MM.1S (cell line): ENCODE measurements around the gene F2RL3.

Source experiments
- DNase-seq: peaks from one replicate; pipeline ENCODE4 v3.0.0-alpha.2; 2015
- H2AFZ ChIP-seq: fragments of 300-600 bp; sonication (generic); 2 replicates; pipeline ENCODE4 v1.6.0; 2016; ENCODE audit warnings: antibody characterized with exemption, low read length
- H3F3A ChIP-seq: fragments of 300-600 bp; sonication (generic); 2 replicates; pipeline ENCODE4 v1.6.1; 2016; ENCODE audit warnings: mild to moderate bottlenecking, antibody characterized with exemption, low read length, moderate library complexity, mixed read lengths; ENCODE audit not compliant: insufficient read depth
- H3K27ac ChIP-seq: fragments of 300-600 bp; sonication (generic); 2 replicates; pipeline ENCODE4 v1.5.1; 2016; ENCODE audit warnings: mild to moderate bottlenecking, low read length
- H3K27me3 ChIP-seq: fragments of 300-600 bp; sonication (generic); replicated peaks from 2 replicates; pipeline ENCODE4 v1.6.0; 2016; ENCODE audit warnings: low read length; ENCODE audit not compliant: insufficient read depth
- H3K36me3 ChIP-seq: fragments of 300-600 bp; sonication (generic); replicated peaks from 2 replicates; pipeline ENCODE4 v1.6.1; 2016; ENCODE audit warnings: mild to moderate bottlenecking, low read length, mixed read lengths; ENCODE audit not compliant: insufficient read depth
- H3K4me1 ChIP-seq: fragments of 300-600 bp; sonication (generic); 2 replicates; pipeline ENCODE4 v1.6.1; 2016; ENCODE audit warnings: low read length, mixed read lengths
- H3K4me2 ChIP-seq: fragments of 300-600 bp; sonication (generic); 2 replicates; pipeline ENCODE4 v1.6.0; 2016; ENCODE audit warnings: low read depth, low read length
- H3K4me3 ChIP-seq: fragments of 300-600 bp; sonication (generic); 2 replicates; pipeline ENCODE4 v1.5.1; 2016; ENCODE audit warnings: low read length, mixed read lengths
- H3K79me2 ChIP-seq: fragments of 300-600 bp; sonication (generic); 2 replicates; pipeline ENCODE4 v1.6.1; 2016; ENCODE audit warnings: mixed run types, low read length, mixed read lengths
- H3K9ac ChIP-seq: fragments of 300-600 bp; sonication (generic); 2 replicates; pipeline ENCODE4 v1.6.1; 2016; ENCODE audit warnings: low read length, mixed read lengths
- H3K9me2 ChIP-seq: fragments of 300-600 bp; sonication (generic); replicated peaks from 2 replicates; pipeline ENCODE4 v1.6.1; 2016; ENCODE audit warnings: mild to moderate bottlenecking, low read length, mixed read lengths; ENCODE audit not compliant: insufficient read depth
- H3K9me3 ChIP-seq: fragments of 300-600 bp; sonication (generic); replicated peaks from 2 replicates; pipeline ENCODE4 v1.6.1; 2016; ENCODE audit warnings: mild to moderate bottlenecking, low read length, mixed read lengths; ENCODE audit not compliant: insufficient read depth
- H4K20me1 ChIP-seq: fragments of 300-600 bp; sonication (generic); 2 replicates; pipeline ENCODE4 v1.6.1; 2016; ENCODE audit warnings: mild to moderate bottlenecking, low read length, moderate library complexity, mixed read lengths; ENCODE audit not compliant: insufficient read depth
- CTCF ChIP-seq: fragments of 300-600 bp; sonication (generic); IDR thresholded peaks from 2 replicates; pipeline ENCODE4 v1.5.1; 2016; ENCODE audit warnings: antibody characterized with exemption, low read length, mixed read lengths
- EZH2 ChIP-seq: fragments of 300-600 bp; sonication (generic); optimal IDR thresholded peaks from 2 replicates; pipeline ENCODE3; 2017; ENCODE audit warnings: low read depth, mild to moderate bottlenecking, antibody characterized with exemption, low read length, mixed read lengths
- EZH2phosphoT487 ChIP-seq: fragments of 300-600 bp; sonication (generic); IDR thresholded peaks from 2 replicates; pipeline ENCODE4 v1.6.1; 2018; ENCODE audit warnings: antibody characterized with exemption, low read length

F2RL3 gene

GRCh38 chr19:16859626-16860025 lies 29.2 kb upstream of the F2RL3 start:
- H3K36me3 ChIP-seq, result no peaks in the 10 kb centered on the region
- no peaks in the 10 kb centered on the region for H3K27me3 ChIP-seq
- H3K4me3 ChIP-seq, result no peak overlapping the region
- DNase-seq, result no peak
- no peaks in the 10 kb centered on the region for H3K9me2 ChIP-seq
- H3K9me3 ChIP-seq, result no peaks in the 10 kb centered on the region
- H3K4me1 ChIP-seq, result no peaks in the 10 kb centered on the region
- H2AFZ ChIP-seq, result no peak overlapping the region
- H3K27ac ChIP-seq, result no peak overlapping the region
- H4K20me1 ChIP-seq, result no peaks in the 10 kb centered on the region
- TF ChIP-seq CTCF (no peak), EZH2phosphoT487 (no peak), EZH2 (no peak)
- no peaks in the 10 kb centered on the region; the same call in 1 of the 2 replicates for H3F3A ChIP-seq
- no peak overlapping the region for H3K9ac ChIP-seq
- no peak overlapping the region for H3K4me2 ChIP-seq
- no peaks in the 10 kb centered on the region for H3K79me2 ChIP-seq

GRCh38 chr19:16860118-16860517 lies 28.7 kb upstream of the F2RL3 start:
- no peak for TF ChIP-seq EZH2phosphoT487
- no peaks in the 10 kb centered on the region for H3K9me2 ChIP-seq
- no peak for DNase-seq
- H3K4me2 ChIP-seq, result no peak overlapping the region
- no peaks in the 10 kb centered on the region for H3K36me3 ChIP-seq
- no peaks in the 10 kb centered on the region for H3K4me1 ChIP-seq
- H3K9me3 ChIP-seq, result no peaks in the 10 kb centered on the region
- H2AFZ ChIP-seq, result no peak overlapping the region
- no peak overlapping the region for H3K9ac ChIP-seq
- no peak overlapping the region for H3K27ac ChIP-seq
- H4K20me1 ChIP-seq, result no peaks in the 10 kb centered on the region
- no peak overlapping the region for H3K4me3 ChIP-seq
- H3K27me3 ChIP-seq, result no peaks in the 10 kb centered on the region
- H3F3A ChIP-seq, result no peaks in the 10 kb centered on the region; the same call in 1 of the 2 replicates
- no peaks in the 10 kb centered on the region for H3K79me2 ChIP-seq

GRCh38 chr19:16861011-16861410 lies 27.8 kb upstream of the F2RL3 start:
- Histone ChIP-seq H3K9ac (no peak overlapping the region), H3K27me3 (no peaks in the 10 kb centered on the region), H3K9me3 (no peaks in the 10 kb centered on the region), H3K4me3 (no peak overlapping the region), H3K79me2 (no peaks in the 10 kb centered on the region), H3K9me2 (no peaks in the 10 kb centered on the region), H3K4me1 (no peaks in the 10 kb centered on the region), H2AFZ (no peak overlapping the region), H4K20me1 (no peaks in the 10 kb centered on the region), H3K27ac (no peak overlapping the region), H3F3A (no peaks in the 10 kb centered on the region; the same call in 1 of the 2 replicates), H3K4me2 (no peak overlapping the region), H3K36me3 (no peaks in the 10 kb centered on the region)
- no peak for TF ChIP-seq EZH2
- TF ChIP-seq EZH2phosphoT487, result no peak
- no peak for TF ChIP-seq CTCF
- no peak for DNase-seq

- H3K9me2 ChIP-seq, result no peaks in the 10 kb centered on the region
- no peaks in the 10 kb centered on the region for H3K9me3 ChIP-seq
- no peak for DNase-seq
- H3K27ac ChIP-seq, result no peak overlapping the region
- H3K4me3 ChIP-seq, result no peak overlapping the region
- H3F3A ChIP-seq, result no peaks in the 10 kb centered on the region; the same call in 1 of the 2 replicates
- H3K4me2 ChIP-seq, result no peak overlapping the region
- H3K27me3 ChIP-seq, result no peaks in the 10 kb centered on the region
- H2AFZ ChIP-seq, result no peak overlapping the region
- no peaks in the 10 kb centered on the region for H3K36me3 ChIP-seq
- no peaks in the 10 kb centered on the region for H3K79me2 ChIP-seq
- no peak overlapping the region for H3K9ac ChIP-seq
- TF ChIP-seq EZH2 (no peak), CTCF (no peak), EZH2phosphoT487 (no peak)
- H4K20me1 ChIP-seq, result no peaks in the 10 kb centered on the region
- H3K4me1 ChIP-seq, result no peaks in the 10 kb centered on the region
Observed at GRCh38 chr19:16861834-16862233, 27.0 kb upstream of the F2RL3 start.
